Neuronal stem cell (in vitro differentiated cells): Measurements from ENCODE around the gene CASTOR1.

Experiments
- DNase-seq: peaks from one replicate; pipeline ENCODE4 v3.0.0-alpha.2; 2013; ENCODE audit warnings: low spot score
- H2AFZ ChIP-seq: one replicate; pipeline ENCODE4 v1.6.1; 2013; ENCODE audit warnings: mild to moderate bottlenecking, low read length, inconsistent platforms
- H2AK5ac ChIP-seq: 2 replicates; pipeline ENCODE4 v1.6.1; 2013; ENCODE audit warnings: low read depth, mild to moderate bottlenecking, inconsistent platforms, low read length, moderate library complexity, mixed read lengths
- H2BK120ac ChIP-seq: 2 replicates; pipeline ENCODE4 v1.6.1; 2013; ENCODE audit warnings: low read depth, mild to moderate bottlenecking, inconsistent platforms, low read length, moderate library complexity, mixed read lengths
- H2BK12ac ChIP-seq: one replicate; pipeline ENCODE4 v1.6.1; 2013; ENCODE audit warnings: low read length, inconsistent platforms
- H2BK15ac ChIP-seq: 2 replicates; pipeline ENCODE4 v1.6.1; 2013; ENCODE audit warnings: mild to moderate bottlenecking, low read length, inconsistent platforms, mixed read lengths
- H2BK5ac ChIP-seq: one replicate; pipeline ENCODE4 v1.6.1; 2013; ENCODE audit warnings: inconsistent platforms, mild to moderate bottlenecking, low read length, moderate library complexity
- H3K14ac ChIP-seq: one replicate; pipeline ENCODE4 v1.6.1; 2013; ENCODE audit warnings: low read length, inconsistent platforms
- H3K18ac ChIP-seq: 2 replicates; pipeline ENCODE4 v1.6.1; 2013; ENCODE audit warnings: low read length, inconsistent platforms
- H3K23ac ChIP-seq: 2 replicates; pipeline ENCODE4 v1.6.1; 2013; ENCODE audit warnings: low read depth, mild to moderate bottlenecking, mixed read lengths, low read length, inconsistent platforms; ENCODE audit not compliant: poor library complexity
- H3K27ac ChIP-seq: replicated peaks from 3 replicates; pipeline ENCODE4 v1.5.1; 2013; ENCODE audit warnings: low read length, inconsistent platforms
- H3K27me3 ChIP-seq, 3 experiments: 2 replicates each; pipeline ENCODE4 v1.6.1; 2013; ENCODE audit warnings: low read length in 3 of 3, mild to moderate bottlenecking in 2 of 3, inconsistent platforms in 1 of 3, low read depth in 1 of 3, mixed read lengths in 1 of 3, moderate library complexity in 1 of 3; ENCODE audit not compliant: control insufficient read depth in 3 of 3, insufficient read depth in 3 of 3
- H3K36me3 ChIP-seq, 2 donors: replicated peaks in 1 of 2; 2 replicates each; pipeline ENCODE4 v1.6.1; 2013; ENCODE audit warnings: low read length in 2 of 2; ENCODE audit not compliant: control insufficient read depth in 2 of 2, insufficient read depth in 2 of 2
- H3K4ac ChIP-seq: 2 replicates; pipeline ENCODE4 v1.6.1; 2013; ENCODE audit warnings: inconsistent platforms, mild to moderate bottlenecking, low read length, moderate library complexity
- H3K4me1 ChIP-seq, 2 donors: 1 replicate in 1 of 2; 2 replicates in 1 of 2; pipeline ENCODE4 v1.6.1; 2013; ENCODE audit warnings: low read length in 2 of 2, low read depth in 1 of 2; ENCODE audit not compliant: control insufficient read depth in 2 of 2, insufficient read depth in 1 of 2
- H3K4me2 ChIP-seq: one replicate; pipeline ENCODE4 v1.6.1; 2013; ENCODE audit warnings: mild to moderate bottlenecking, low read length, inconsistent platforms; ENCODE audit not compliant: insufficient read depth, poor library complexity, severe bottlenecking
- H3K4me3 ChIP-seq, 2 donors: 2 replicates each; pipeline ENCODE4 v1.5.1; 2013; ENCODE audit warnings: low read length in 2 of 2, mild to moderate bottlenecking in 2 of 2, inconsistent platforms in 1 of 2, moderate library complexity in 1 of 2
- H3K79me1 ChIP-seq: one replicate; pipeline ENCODE4 v1.6.1; 2013; ENCODE audit warnings: low read depth, mild to moderate bottlenecking, inconsistent platforms, low read length, moderate library complexity
- H3K9ac ChIP-seq: one replicate; pipeline ENCODE4 v1.6.1; 2013; ENCODE audit warnings: mild to moderate bottlenecking, low read depth, low read length, inconsistent platforms; ENCODE audit not compliant: poor library complexity
- H3K9me3 ChIP-seq, 2 donors: replicated peaks in 1 of 2; 2 replicates each; pipeline versions ENCODE3 to v1.6.1; 2013; ENCODE audit warnings: low read length in 2 of 2, mild to moderate bottlenecking in 2 of 2, inconsistent platforms in 1 of 2, low read depth in 1 of 2, mixed read lengths in 1 of 2, moderate library complexity in 1 of 2; ENCODE audit not compliant: control insufficient read depth in 2 of 2, insufficient read depth in 1 of 2
- H4K8ac ChIP-seq: one replicate; pipeline ENCODE4 v1.6.1; 2013; ENCODE audit warnings: low read depth, mild to moderate bottlenecking, inconsistent platforms, low read length, moderate library complexity
- H4K91ac ChIP-seq: one replicate; pipeline ENCODE4 v1.6.1; 2013; ENCODE audit warnings: low read length, low read depth, mild to moderate bottlenecking, inconsistent platforms; ENCODE audit not compliant: poor library complexity
- WGBS, 2 donors: extraction: QIAGEN DNeasy Blood & Tissue Kit; methylation state at CpG; one replicate each; pipeline ENCODE4 v1.1.7; 2013; ENCODE audit warnings: missing lambda C conversion rate in 2 of 2, mixed read lengths in 1 of 2; ENCODE audit not compliant: insufficient read length in 2 of 2, insufficient replicate concordance in 1 of 2; ENCODE audit errors: extremely low coverage in 2 of 2; 5-methylcytosine and 5-hydroxymethylcytosine counted together

The CASTOR1 gene

GRCh38 chr22:30324014-30324730 lies 34.9 kb upstream of the CASTOR1 start:
- no peak overlapping the region for H4K8ac ChIP-seq
- DNase-seq: no peak
- H2BK15ac ChIP-seq: no peak overlapping the region
- no CpG with 5 or more reads among the region's 8 CpGs for WGBS, 2 donors
- H3K23ac ChIP-seq: no peak overlapping the region
- H4K91ac ChIP-seq: no peak overlapping the region
- H3K4me2 ChIP-seq: no peak overlapping the region
- no peak overlapping the region for H2AK5ac ChIP-seq
- H3K36me3 ChIP-seq: peaks cover 0 to 3% of the 10 kb centered on the region in 2 donors
- H3K9me3 ChIP-seq: no peaks in the 10 kb centered on the region
- H3K9ac ChIP-seq: no peak overlapping the region
- no peak overlapping the region for H3K4ac ChIP-seq
- peaks cover 9 to 14% of the 10 kb centered on the region in 2 donors for H3K4me1 ChIP-seq
- no peak overlapping the region for H2BK5ac ChIP-seq
- no peak overlapping the region for H2BK12ac ChIP-seq
- no peak overlapping the region for H3K18ac ChIP-seq
- H2BK120ac ChIP-seq: no peak overlapping the region
- no peak overlapping the region for H2AFZ ChIP-seq
- no peaks in the 10 kb centered on the region for H3K27me3 ChIP-seq
- no peak overlapping the region for H3K27ac ChIP-seq
- H3K14ac ChIP-seq: no peak overlapping the region
- no peaks in the 10 kb centered on the region for H3K79me1 ChIP-seq
- no peak overlapping the region for H3K4me3 ChIP-seq

GRCh38 chr22:30323246-30323645 lies 33.9 kb upstream of the CASTOR1 start:
- WGBS, 2 donors: no CpG with 5 or more reads among the region's 3 CpGs
- H2AFZ ChIP-seq: no peak overlapping the region
- no peaks in the 10 kb centered on the region for H3K27me3 ChIP-seq
- H3K23ac ChIP-seq: no peak overlapping the region
- no peak overlapping the region for H3K9ac ChIP-seq
- H2AK5ac ChIP-seq: no peak overlapping the region
- no peak overlapping the region for H2BK5ac ChIP-seq
- no peak overlapping the region for H3K14ac ChIP-seq
- no peak overlapping the region for H3K18ac ChIP-seq
- no peaks in the 10 kb centered on the region for H3K79me1 ChIP-seq
- no peak overlapping the region for H4K91ac ChIP-seq
- no peak overlapping the region for H3K4me3 ChIP-seq
- H4K8ac ChIP-seq: no peak overlapping the region
- H3K4me1 ChIP-seq: peaks cover 9 to 14% of the 10 kb centered on the region in 2 donors
- no peak overlapping the region for H3K27ac ChIP-seq
- no peak overlapping the region for H2BK15ac ChIP-seq
- no peak overlapping the region for H2BK12ac ChIP-seq
- H3K36me3 ChIP-seq: no peaks in the 10 kb centered on the region
- no peak for DNase-seq
- no peak overlapping the region for H2BK120ac ChIP-seq
- no peak overlapping the region for H3K4ac ChIP-seq
- H3K9me3 ChIP-seq: no peaks in the 10 kb centered on the region
- H3K4me2 ChIP-seq: no peak overlapping the region

GRCh38 chr22:30321461-30321860 lies 32.2 kb upstream of the CASTOR1 start:
- Histone ChIP-seq H3K18ac (no peak overlapping the region), H3K4me3 (no peak overlapping the region), H3K9ac (no peak overlapping the region), H2BK15ac (no peak overlapping the region), H3K27ac (no peak overlapping the region), H3K4me2 (no peak overlapping the region), H3K14ac (no peak overlapping the region), H3K23ac (no peak overlapping the region), H2BK5ac (no peak overlapping the region), H4K91ac (no peak overlapping the region), H4K8ac (no peak overlapping the region), H3K27me3 (no peaks in the 10 kb centered on the region), H3K4me1 (peaks cover 9% of the 10 kb centered on the region in 2 donors), H2AK5ac (no peak overlapping the region), H2BK120ac (no peak overlapping the region), H3K9me3 (no peaks in the 10 kb centered on the region), H3K79me1 (no peaks in the 10 kb centered on the region), H2AFZ (no peak overlapping the region), H2BK12ac (no peak overlapping the region), H3K36me3 (no peaks in the 10 kb centered on the region), H3K4ac (no peak overlapping the region)
- WGBS, 2 donors: no CpG with 5 or more reads among the region's 2 CpGs
- no peak for DNase-seq

- no peak overlapping the region for H3K9ac ChIP-seq
- peaks cover 0 to under 1% of the 10 kb centered on the region in 2 donors for H3K4me1 ChIP-seq
- H3K4ac ChIP-seq: no peak overlapping the region
- no CpG with 5 or more reads among the region's 3 CpGs for WGBS, 2 donors
- H3K9me3 ChIP-seq: no peaks in the 10 kb centered on the region
- no peak overlapping the region for H3K14ac ChIP-seq
- no peak overlapping the region for H2BK5ac ChIP-seq
- no peaks in the 10 kb centered on the region for H3K79me1 ChIP-seq
- no peak overlapping the region for H2AK5ac ChIP-seq
- no peak overlapping the region for H2BK120ac ChIP-seq
- no peak overlapping the region for H2BK15ac ChIP-seq
- H2BK12ac ChIP-seq: no peak overlapping the region
- DNase-seq: no peak
- H3K36me3 ChIP-seq: no peaks in the 10 kb centered on the region
- H3K23ac ChIP-seq: no peak overlapping the region
- no peak overlapping the region for H3K4me2 ChIP-seq
- no peak overlapping the region for H3K4me3 ChIP-seq
- H2AFZ ChIP-seq: no peak overlapping the region
- H4K91ac ChIP-seq: no peak overlapping the region
- no peak overlapping the region for H3K18ac ChIP-seq
- H3K27ac ChIP-seq: no peak overlapping the region
- no peak overlapping the region for H4K8ac ChIP-seq
- H3K27me3 ChIP-seq: no peaks in the 10 kb centered on the region
Observed at GRCh38 chr22:30320021-30320556, 30.8 kb upstream of the CASTOR1 start.
